ENCODE measurements around the gene CPTP.

The CPTP gene

GRCh38 chr1:1336931-1337792 is 12.6 kb downstream of the CPTP start:
- DNase-seq, result no peak

- DNase-seq, result no peak
Measured at GRCh38 chr1:1337793-1338147, 13.2 kb downstream of the CPTP start.

DNA sequence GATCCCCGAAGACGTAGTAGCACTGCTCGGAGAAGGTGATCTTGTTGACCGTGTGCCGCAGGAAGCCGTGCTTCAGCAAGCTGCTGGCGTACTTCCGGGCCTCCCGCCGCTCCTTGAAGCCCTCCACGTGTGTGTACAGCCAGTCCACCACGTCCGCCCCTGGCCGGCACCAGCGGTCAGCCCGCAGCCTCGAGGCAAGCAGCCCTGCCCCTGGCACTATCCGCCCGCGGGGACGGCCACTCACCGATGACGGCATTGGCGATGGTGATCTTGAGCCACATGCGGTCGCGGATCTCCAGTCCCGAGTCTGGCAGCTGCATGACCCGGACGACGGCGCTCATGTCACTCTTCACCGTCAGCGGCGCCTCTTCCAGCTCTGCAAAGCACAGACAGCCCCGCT is 13.7 kb downstream of the CPTP start:
- DNase-seq, result no peak

GRCh38 chr1:1340185-1340584 is 15.6 kb downstream of the CPTP start:
- no peak for DNase-seq

DNA sequence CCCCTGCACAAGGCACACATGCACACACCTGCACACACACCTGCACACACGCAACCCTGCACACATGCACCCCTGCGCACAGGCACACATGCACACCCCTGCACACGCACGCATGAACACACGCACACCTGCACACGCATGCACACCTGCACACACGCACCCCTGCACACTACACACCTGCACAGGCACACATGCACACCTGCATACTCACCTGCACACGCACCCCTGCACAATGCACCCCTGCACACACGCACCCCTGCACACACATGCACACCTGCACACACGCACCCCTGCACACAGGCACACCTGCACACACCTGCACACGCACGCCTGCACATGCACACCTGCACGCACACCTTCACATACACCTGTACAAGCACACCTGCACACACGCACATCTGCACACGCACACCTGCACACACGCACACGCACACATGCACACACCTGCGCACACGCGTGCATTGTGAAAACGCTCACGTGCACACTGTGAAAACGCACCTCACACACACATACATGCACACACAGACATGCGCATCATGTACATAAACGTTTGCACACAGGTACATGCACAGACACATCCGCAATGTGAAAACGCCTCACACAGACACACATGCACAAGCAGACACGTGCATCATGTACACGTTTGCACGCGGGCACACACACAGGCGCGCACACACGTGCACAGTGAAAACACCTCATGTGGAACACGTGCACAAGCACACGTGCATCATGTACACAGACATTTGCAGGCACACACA is 16.4 kb downstream of the CPTP start:
- DNase-seq, result no peak

GRCh38 chr1:1341549-1342021 is 17.0 kb downstream of the CPTP start:
- no peak for DNase-seq

DNA sequence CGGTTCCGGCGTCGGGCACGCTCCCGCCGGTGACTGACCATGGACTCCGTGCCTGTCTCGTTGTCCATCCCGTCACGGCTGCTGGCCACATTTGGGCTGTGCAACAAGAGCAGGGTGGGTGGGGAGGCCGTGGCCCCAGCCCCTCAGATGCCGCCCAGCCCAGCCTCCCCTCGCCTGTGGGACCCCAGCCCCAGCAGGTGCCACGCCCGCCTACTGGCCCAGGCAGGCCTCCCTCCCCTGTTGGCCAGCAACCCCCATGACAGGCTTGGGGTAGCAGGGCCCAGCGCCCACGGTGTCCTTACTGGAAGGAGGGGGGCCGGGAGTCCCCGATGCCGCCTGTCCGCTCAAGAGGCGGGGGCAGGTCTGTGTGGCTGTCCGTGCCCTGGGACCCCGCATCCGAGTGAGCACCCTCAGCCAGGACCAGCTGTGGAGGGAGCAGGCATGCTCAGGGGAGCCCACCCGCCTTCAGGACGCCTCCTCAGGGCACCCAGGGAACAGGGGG is 17.5 kb downstream of the CPTP start:
- DNase-seq, result no peak

DNA sequence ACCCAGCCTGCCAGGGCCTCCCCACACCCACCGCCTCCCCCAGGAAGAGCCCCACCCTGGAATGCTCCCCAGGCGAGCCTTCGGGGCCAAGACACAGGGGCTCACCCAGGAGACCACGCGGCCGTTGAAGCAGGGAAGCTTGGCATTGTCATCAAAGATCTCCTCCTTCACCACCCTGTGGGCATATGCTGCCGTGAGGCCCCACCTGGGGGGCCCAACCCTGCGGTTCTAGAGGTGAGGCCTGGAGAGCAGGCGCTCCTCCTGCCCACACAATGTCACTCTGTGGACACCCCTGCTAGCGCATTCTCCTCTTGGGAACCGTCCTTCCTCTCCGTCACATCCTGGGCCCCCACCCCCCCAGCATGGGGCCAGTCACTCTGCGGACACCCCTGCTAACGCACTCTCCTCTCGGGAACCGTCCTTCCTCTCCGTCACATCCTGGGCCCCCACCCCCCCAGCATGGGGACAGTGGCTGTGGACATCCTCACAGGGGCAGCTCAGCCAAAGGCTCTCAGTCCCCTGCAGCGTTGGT is 18.0 kb downstream of the CPTP start:
- no peak for DNase-seq

- DNase-seq, result no peak
Measured at GRCh38 chr1:1343811-1344421, 19.3 kb downstream of the CPTP start.

- no peak for DNase-seq
Measured at GRCh38 chr1:1344655-1345361, 20.2 kb downstream of the CPTP start.

DNA sequence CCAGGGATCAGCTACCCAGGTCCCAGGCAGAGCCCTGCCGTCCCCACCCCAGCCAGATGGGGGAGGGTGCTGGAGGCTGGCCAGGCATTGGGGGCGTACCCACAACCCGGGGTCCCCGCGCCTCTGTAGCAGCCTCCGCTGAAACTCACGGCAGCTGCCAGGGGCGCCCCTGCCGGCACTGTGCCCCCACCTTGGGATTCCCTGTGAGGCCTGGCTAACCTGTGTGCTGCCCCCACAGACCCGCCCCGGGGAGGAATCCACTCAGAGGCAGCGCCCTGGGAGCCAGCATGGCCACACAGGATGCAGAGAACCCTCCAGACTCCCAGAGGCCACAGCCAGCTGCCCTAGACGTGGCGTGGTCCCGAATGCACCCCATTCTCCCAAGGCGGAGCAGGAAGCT is 20.8 kb downstream of the CPTP start:
- no peak for DNase-seq

GRCh38 chr1:1345860-1346500 is 21.4 kb downstream of the CPTP start:
- DNase-seq, result no peak

DNA sequence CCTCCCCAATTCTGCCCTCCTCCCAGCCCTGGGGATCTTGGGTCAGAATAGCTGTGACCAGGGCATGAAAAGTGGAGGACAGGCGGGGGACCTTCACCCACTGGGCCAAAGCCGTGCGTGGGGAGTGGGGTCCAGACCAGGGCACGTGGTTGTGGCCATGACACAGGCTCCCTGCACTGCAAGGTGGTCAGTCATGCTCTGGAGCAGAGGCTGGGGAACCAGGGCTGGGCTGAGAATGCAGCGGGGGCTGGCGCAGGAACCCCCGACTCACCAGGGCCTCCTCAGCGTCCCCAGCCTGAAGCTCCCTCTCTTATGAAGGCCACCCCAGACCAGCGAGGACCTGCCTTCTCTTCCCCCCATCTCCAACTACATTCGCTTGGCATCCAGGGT is 21.9 kb downstream of the CPTP start:
- DNase-seq, result no peak

DNA sequence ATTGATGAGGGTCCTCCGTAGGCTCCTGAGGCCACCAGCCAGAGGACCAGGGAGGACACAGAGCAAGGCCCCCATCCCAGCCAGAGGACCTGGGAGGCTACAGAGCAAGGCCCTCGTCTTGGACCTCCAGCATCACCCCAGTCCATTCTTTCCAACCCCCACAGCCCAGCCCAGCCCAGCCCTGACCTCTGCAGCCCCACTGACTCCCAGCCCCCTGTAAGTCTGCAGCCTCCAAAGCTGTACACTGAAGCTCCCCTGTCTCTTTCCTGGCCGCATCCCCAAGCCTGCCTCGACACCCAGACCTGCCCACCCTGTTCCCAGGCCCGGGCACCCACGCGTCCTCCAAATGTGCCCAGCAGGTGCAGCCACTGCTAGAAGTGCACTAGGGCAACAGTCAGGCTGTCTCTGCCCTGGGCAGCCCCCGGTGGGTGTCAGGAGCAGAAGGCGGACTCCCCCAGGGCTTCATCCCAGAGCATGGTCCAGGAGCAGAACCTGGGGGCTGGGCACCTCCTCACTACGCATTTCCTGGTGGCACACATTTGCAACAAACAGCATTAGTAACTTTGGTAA is 22.5 kb downstream of the CPTP start:
- DNase-seq, result no peak

DNA sequence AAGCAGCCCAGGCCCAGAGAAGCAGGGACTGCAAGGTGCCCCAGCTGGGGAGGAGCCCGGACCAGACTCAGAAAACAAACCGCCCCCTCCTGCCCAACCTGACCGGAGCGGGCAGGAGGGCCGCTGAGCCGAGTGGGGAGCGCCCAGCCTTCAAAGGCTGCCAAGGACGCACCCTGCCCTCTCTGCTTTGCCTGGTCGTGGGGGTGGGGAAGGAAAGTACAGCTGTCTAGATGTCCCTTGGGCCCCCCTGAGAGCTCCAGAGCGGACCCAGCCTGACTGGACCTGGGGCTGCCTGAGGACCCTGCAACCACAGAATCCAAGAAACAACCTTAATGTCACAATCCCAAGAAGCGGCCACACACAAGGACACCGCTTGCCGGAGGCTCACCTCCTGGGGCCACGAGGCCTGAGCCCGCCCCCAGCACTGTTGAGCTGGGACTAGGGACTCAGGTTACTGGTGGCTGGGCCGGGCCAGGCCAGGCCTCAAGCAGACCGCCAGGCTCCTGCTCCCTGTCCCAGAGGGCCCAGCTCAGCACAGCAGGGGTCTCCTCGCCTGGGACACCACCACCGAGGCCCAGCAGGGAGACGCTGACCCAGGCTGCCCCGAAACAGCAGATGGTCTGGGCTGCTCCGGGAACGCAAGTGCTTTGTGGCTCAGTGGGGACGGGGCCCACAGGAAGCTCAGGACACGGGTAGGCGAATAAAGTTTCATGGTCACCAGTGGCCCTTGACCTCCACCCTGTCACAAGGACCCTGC is 23.2 kb downstream of the CPTP start:
- DNase-seq, result no peak

DNA sequence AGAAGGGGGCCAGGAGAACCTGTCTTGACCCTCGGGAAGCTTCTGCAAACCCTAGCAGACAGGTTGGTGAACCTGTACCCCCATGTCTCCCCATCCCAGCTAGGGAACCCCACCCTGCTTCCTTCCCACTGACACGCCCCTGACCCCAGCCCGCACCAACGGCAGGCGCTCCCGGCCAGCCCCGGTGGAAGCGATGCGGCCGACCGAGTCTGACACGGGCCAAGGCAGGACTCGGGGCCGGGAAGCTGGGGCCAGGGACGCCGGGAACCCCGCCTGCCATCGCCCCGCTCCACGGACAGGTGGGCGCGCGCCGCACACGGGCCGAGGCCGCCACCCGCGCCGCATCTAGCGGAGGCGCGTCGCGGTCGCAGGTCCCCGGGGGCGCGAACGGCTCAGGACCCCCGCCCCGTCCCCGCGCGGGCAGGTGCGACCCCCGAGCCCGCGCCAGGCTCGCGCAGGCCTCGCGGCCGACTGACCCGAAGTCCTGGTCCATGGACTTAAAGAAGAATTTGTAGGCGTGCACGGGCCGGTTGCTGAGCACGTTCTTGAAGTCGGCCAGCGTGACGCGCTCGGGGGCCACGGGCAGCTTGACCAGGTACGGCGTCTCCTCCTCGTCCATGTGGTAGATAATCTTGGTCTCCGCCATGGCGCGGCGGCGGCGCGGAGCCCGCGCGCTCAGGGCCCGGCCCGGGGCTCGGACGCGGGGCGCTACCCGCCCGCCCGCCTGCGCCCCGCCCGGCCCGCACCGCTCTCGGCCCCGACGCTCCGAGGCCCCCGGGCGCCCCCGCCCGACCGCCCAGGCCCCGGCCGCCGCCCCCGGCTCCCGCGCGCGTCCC is 24.0 kb downstream of the CPTP start:
- no peak for DNase-seq

- DNase-seq, result peak; percentile 68
Measured at GRCh38 chr1:1349256-1350012, 24.8 kb downstream of the CPTP start, which contains the start of gene DVL1. Gene DVL1 (minus strand): TSS chr1:1349418. CDS start chr1:1349065, 353 bp downstream.

DNA sequence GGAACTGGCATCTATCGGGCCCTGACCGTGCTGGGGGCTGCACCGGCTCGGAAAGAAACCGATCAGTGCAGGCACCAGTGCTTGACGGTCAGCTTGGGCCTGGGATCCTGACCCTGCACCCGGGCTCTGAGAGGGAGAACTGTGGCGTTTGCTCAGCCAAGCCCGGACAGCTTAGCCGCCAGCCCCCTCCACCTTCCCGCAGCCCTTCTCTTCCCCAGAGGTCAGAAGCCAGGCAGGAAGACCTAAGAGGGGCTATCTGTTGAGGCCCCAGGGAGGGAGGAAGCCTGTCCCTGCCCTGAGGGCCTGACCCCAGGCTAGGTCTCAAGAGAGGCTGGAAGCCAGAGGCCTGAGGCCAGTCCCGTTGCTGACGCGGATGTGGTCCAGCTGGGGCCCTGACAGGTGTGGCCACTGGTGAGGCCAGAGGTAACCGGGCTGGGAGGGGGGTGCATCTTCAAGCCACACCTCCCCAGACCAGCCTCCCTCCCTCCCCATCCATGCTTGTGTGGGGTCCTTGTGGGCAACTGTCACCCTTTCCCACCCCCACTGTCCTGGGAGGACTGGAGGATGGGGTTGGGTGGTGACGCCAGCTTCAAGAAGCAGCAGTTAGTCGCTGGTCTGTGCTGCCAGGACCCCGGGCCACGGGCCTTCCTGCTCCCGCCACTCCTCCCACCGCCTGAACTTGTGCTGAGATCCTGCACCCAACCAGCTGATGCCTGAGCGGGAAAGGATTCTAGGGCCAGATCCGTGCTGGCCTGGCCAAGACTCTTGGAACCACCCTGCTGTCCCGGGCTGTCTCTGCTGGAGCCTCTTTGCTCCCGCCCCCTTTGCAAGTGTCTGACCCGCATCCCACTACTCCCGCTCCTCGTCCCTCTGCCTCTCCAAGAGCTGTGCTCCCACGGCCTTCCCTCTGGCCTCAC is 27.2 kb downstream of the CPTP start:
- no peak for DNase-seq

Data from midbrain (tissue), 1 donor.